PFSK-1 (cell line): ENCODE data around the gene DNAH1.

Source experiments
- POLR2AphosphoS5 ChIP-seq: IDR thresholded peaks from 2 replicates; pipeline ENCODE4 v1.6.1; 2012; ENCODE audit warnings: low read depth, mild to moderate bottlenecking, control low read depth, low read length, moderate library complexity
- SIN3A ChIP-seq: IDR thresholded peaks from 2 replicates; pipeline ENCODE4 v1.6.1; 2012; ENCODE audit warnings: mild to moderate bottlenecking, low read length, moderate library complexity, borderline replicate concordance; ENCODE audit not compliant: insufficient read depth
- TAF1 ChIP-seq: IDR thresholded peaks from 2 replicates; pipeline ENCODE4 v1.6.1; 2012; ENCODE audit warnings: low read length, control low read depth, borderline replicate concordance; ENCODE audit not compliant: insufficient read depth

DNA sequence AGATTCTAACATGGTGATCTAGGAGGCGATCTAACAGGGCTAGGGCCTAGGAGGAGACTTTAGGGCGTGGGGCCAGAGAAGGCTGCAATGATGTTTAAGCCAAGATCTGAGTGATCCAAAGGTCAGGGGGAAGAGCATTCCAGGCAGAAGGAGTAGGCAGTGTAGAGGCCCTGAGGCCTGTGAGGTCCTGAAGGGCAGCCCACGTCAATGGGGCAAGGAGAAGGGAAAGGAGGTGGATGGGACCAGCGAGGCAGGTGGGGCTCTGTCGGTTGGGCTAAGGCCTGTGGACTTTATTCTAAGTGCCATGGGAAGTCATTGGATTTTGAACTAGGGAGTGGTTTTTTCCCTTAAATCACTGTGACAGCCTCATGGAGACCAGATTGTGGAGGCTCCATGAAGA lies 10.2 kb upstream of the DNAH1 start:
- TF ChIP-seq TAF1 (no peak), POLR2AphosphoS5 (no peak), SIN3A (no peak)
